HG02763 (cell line): Measurements from ENCODE around the gene SH3RF2.
A peak's percentile ranks its signal among the peaks of the same experiment; 100 is the strongest.

Source experiments
- ATAC-seq: cut with Tn5 transposase; IDR thresholded peaks from one replicate; pipeline ENCODE4 v1.9.1; 2021; ENCODE audit warnings: mild to moderate bottlenecking, moderate library complexity; ENCODE audit not compliant: unreplicated experiment

Gene SH3RF2

GRCh38 chr5:146040527-146040926 is 104.1 kb downstream of the SH3RF2 start:
- no peak for ATAC-seq

DNA sequence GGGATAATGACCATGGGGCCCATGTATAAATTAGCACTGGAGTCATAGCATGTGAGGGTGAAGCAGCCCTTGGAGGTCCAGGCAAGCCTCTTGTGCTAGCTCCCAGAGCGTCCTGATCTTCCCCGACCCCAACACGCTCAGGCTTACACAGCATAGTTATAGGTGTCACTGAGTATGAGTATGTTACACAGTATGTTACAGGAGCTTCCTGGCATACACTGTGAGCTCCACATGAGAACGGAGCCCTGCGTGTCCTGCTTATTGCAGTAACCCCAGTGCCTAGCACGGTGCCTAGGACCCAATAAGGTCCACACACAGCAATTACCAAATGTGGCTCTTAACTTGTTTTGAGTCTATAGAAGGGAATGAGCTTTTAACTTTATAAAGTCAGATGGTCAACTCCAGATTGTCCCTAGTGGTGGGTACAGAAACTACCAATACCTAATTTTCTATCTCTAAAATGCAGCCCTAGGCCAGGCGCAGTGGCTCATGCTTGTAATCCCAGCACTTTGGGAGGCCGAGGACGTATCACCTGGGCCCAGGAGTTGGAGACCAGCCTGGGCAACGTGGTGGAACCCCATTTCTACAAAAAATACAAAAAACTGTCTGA is 104.9 kb downstream of the SH3RF2 start:
- ATAC-seq, result no peak

DNA sequence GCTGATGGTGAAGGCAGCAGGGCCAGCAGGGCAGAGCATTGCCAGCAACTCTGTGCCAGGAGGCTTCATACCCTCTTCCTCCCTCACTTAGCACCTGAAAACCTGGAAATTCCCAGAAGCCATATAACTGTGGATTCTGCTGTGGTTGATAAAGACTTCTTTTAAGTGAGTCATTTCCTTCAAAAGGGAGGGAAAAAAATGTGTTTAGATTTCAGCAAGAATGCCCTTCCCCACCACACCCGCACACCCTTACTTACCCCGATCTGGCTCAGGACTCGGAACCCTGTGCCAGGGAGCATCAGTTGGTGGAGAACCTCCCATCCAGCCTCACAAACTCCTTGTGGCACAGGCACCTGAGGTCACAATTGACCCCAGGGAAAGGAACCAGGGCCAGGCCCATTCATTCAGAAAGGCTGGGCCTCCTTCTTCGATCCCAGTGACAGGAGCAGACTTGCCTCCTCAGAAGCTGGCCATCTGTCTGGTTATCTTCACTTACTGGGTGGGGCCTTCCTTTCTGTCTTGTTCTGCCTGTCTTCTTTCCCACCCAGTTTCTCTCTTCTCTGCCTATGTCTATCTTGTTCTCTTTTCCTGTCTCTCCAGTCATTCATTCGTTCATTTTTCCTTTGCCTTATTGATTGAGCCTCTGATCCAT is 106.4 kb downstream of the SH3RF2 start:
- no peak for ATAC-seq

- no peak for ATAC-seq
These were observed 107.3 kb downstream of the SH3RF2 start for GRCh38 chr5:146043722-146044121.

GRCh38 chr5:146047396-146047795 is 111.0 kb downstream of the SH3RF2 start:
- ATAC-seq, result no peak

GRCh38 chr5:146048994-146049703 is 112.8 kb downstream of the SH3RF2 start:
- ATAC-seq, result no peak

DNA sequence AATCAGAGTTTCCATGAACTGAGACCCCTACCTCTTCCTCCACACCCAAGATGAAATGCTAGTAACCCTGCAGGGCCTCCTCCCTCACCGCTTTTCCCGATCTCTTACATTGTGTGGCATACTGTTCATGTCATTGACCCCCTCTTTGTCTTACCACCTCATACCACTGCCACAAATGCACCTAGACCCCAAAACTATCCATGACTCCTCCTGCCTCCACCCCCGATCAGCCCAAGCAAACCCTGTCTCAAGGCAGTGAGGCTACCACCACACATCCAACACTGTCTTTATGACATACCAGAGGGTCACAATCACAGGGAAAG is 113.3 kb downstream of the SH3RF2 start:
- no peak for ATAC-seq

- ATAC-seq, result no peak
These were observed 113.7 kb downstream of the SH3RF2 start for GRCh38 chr5:146050086-146050485.

DNA sequence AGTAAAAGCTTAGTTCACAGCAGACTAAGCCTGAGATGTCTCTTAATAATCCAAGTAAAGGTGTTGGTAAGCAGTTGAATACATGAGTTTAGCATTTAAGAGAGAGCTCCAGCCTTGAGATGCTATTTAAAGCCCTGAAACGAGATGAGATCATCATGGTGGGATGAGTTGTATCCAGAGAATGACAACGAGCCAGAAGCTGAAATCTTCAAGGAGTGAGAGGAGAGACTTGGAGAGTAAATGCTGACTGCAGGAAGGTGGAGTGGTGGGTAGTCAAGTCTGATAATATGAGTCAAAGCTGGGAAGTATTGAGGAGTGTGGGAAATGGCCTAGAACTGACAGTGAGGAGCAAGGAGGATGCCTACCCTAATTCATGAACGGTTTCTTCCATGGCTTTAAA is 115.3 kb downstream of the SH3RF2 start:
- ATAC-seq, result no peak

DNA sequence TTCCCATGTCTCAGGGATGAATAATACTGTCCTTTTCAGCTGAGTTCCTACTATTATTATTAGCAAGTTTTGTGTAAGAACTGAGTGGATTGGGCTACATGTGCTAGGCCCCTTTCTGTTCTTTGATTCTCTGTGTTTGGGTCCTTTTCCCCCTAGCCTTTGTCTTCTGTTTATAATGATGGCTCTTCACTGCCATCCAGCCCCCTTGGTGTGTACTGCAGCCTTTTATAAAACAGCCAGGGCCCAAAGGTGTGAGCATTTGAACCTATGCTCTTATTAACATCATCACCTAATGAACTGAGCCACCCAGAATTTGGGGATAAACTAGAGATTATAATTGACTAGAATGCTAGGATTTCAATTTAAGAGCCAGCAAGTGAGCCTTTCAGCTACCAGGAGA is 116.4 kb downstream of the SH3RF2 start:
- ATAC-seq, result no peak

DNA sequence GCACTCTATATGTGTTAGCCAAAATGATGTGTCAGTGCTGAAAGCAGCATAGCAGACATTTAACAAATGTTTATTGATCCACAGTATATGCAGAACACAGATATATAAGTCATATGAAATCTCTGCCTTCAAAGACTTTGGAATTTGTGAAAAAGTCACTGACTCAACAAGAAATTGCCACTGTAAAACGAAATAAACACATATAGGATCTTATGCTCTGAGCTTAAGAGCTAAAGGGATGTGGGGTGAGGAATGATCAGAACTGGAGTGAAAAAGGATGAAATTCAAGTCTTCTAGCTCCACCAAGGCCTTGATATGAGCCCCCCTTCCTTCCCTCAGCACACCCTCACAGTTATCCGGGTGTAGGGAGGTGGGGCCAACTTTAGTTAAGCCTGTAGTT is 119.1 kb downstream of the SH3RF2 start:
- ATAC-seq, result no peak

DNA sequence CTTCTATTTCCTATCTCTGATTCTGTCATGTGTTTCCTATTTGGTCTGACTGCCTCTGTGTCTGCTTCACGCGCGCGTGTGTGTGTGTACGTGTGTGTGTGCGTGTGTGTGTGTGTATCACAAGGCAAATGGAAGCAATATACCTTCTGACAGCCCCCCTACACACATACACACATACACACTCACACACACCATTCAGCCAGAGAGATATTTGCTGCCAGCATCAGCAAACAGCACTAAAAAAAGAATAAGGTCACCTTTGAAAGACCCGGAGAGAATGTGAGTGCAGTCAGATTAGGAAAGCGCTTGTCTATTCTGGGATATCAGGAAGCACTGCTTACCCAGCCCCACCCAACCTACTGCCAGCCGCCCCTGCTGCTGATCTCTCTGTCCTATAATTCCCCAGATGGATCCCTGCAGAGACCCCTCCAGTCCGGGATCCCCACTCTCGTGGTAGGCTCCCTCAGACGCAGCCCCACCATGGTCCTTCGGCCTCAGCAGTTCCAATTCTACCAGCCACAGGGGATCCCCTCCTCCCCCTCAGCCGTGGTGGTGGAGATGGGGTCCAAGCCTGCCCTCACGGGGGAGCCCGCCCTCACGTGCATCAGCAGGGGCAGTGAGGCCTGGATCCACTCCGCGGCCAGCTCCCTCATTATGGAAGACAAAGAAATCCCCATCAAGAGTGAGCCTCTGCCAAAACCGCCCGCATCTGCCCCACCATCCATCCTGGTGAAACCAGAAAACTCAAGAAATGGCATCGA is 123.3 kb downstream of the SH3RF2 start:
- no peak for ATAC-seq

GRCh38 chr5:146060221-146060585 is 123.8 kb downstream of the SH3RF2 start:
- ATAC-seq, result no peak

DNA sequence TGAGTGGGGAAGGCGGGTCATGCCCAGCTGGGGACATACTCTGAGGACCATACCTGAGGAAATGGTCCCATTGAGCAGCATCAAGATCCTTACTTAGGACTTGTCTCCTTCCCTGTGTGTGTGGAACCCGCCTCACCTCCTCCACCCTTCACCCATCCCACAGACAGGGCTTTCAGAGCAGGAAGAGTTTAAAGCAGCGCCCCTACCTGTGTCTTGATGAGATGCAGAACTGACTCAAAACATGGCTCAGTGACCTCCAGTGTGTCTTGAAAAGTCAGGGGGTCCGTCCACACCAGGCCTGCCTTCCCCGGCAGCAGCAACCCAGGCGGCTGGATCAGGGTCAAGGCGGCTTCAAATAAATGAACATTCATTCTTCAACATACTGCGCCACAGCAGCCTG is 130.6 kb downstream of the SH3RF2 start:
- ATAC-seq, result no peak

DNA sequence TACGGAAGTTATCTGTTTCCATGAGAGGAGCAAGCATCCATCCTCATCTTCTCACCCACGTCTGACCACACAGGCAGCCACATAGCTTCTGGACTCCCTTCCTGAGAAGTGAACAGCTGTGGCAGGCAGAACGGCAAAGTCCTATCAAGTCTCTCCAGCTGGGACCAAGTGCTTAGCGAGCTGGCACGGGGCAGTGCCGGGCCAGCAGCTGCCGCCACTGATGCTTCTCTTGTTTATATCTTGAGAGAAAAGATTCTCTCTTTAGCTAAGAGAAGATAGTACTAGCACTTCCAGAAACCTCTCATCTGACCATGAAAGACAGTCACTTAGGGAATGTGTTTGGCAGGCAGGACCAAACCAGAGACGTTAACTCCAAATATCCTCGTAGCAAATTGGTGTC is 131.8 kb downstream of the SH3RF2 start:
- no peak for ATAC-seq

DNA sequence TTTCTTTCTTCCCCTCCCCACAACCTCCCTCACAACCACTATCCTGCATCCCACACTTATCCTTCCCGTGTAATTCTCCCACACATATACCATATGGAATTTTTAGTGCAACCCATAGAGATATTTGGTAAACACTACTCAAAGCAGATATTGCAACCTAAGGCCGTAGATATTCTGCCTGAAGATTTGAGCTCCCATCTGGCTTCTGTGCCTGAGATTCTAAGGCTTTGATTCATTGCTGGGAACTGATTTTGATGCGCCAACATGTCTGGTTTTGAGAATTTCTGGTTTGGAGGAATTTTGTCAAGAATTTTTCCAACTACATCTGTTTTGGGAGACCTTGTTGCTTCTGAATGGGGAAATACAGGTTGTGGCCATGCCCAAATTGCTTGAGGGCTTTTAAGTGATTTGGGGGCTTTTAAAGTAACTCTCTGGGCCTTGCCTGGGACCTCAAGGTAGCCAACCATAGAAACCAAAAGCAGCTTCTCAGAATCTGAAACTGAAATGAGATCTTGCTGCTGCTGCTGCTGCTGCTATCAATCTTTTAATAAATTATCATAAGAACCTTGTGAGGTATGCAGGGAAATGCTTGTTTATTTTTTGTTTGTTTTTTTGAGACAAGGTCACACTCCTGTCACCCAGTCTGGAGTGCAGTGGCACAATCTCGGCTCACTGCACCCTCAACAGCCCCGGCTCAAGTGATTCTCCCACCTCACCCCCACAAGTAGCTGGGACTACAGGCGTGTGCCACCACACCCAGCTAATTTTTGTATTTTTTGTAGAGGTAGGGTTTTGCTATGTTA is 132.8 kb downstream of the SH3RF2 start:
- ATAC-seq, result peak; percentile 51

GRCh38 chr5:146069780-146070099 is 133.4 kb downstream of the SH3RF2 start:
- peak; percentile 46 for ATAC-seq

DNA sequence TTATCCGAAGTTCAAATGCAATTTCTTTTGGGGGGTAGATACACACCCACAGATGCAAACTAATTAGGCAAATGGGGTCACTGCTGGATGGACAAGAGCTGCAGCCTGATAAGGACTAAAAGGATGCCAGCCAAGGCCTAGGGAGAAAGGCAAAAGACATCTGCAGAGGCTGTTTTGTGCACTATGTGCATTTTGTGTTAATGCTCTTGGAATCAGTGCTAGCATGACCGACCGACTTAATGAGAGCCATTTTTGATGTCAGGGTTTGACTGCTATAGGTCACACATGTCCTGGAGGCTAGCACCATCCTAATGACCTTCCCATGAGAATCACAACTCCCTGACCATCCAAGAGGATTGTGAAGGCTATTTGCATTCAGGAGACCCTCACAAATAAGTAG is 134.4 kb downstream of the SH3RF2 start:
- ATAC-seq, result no peak

GRCh38 chr5:146071171-146071570 is 134.8 kb downstream of the SH3RF2 start:
- no peak for ATAC-seq

DNA sequence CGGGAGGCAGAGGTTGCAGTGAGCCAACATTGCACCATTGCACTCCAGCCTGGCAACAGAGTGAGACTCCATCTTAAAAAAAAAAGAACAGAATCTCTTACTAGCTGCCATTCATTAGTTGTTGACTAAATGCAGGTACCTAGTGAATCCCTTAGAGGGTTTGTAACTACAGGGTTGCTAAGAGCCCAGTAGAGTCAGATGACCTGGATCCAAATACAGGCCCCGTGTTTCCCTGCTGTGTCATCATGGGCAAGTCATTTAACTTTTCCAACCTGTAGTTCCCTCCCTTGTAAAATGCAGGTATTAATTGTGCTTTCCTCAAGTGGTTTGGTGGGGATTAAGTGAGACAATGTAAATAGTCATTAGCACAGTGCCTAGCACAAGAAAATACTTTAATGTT is 136.2 kb downstream of the SH3RF2 start:
- no peak for ATAC-seq

DNA sequence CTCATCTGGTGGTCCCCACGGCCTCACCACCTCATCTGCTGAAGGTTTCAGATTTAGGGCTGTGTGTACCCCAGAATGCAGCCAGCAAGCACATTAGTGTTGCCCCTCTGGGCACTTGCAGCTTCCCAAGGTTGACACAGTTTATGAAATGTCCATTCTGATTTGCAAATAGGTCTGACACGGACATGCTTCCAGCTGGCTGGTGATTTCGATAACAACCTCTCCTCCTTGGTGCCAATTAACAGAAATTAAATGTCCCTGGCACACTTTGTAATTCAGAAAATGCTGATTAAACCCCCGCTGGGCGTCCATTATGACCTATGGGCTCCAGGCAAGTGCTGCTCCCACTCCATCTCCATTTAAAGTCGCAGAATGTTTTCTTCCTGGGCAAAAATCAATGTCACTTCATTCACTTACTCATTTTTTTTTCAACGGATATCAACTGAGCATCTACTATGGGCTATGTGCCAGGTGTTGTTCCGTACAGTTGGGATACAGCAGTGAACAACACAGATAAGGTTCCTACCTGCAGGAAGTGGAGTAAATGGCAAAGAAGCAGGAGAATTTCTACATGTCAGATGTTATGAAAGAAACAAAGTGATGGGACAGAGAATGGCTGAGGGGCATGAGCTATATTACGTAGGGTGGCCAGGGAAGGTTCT is 137.0 kb downstream of the SH3RF2 start:
- ATAC-seq, result no peak
